Transverse colon (tissue), 4 donors: ENCODE measurements around the gene FOXA1. TPM values are rescaled to one million over a fixed set of nuclear protein-coding genes. Genes with fewer than 3 reads are reported as not detected.

ENCODE experiments used
- DNase-seq: peaks from one replicate; pipeline ENCODE4 v3.0.0-alpha.2; 2019
- H3K27ac ChIP-seq, 4 donors: fragments of 200-600 bp; sonication (generic); 2 replicates each; pipeline ENCODE4 v1.5.1; 2016 to 2018; ENCODE audit warnings: inconsistent platforms in 4 of 4
- H3K27me3 ChIP-seq: fragments of 200-600 bp; sonication (generic); 2 replicates; pipeline ENCODE4 v1.5.1; 2017; ENCODE audit warnings: inconsistent platforms
- H3K36me3 ChIP-seq, 4 donors: fragments of 200-600 bp; sonication (generic); 2 replicates each; pipeline ENCODE4 v1.5.1; 2017 to 2019; ENCODE audit warnings: inconsistent platforms in 4 of 4
- H3K4me1 ChIP-seq, 4 donors: fragments of 200-600 bp; sonication (generic); 2 replicates each; pipeline ENCODE4 v1.5.1; 2017 to 2020; ENCODE audit warnings: inconsistent platforms in 4 of 4
- H3K4me3 ChIP-seq, 4 donors: fragments of 200-600 bp; sonication (generic); 1 replicate in 1 of 4; 2 replicates in 3 of 4; pipeline versions ENCODE4 v1.5.1 to v1.6.1; 2017 to 2019; ENCODE audit warnings: inconsistent platforms in 4 of 4
- H3K9me3 ChIP-seq, 2 donors: fragments of 200-600 bp; sonication (generic); 2 replicates each; pipeline ENCODE4 v1.5.1; 2017 to 2019; ENCODE audit warnings: inconsistent platforms in 2 of 2
- CTCF ChIP-seq, 5 experiments: fragments of 200-600 bp in 3 of 5; fragments of 450-650 bp in 2 of 5; sonication (generic) in 3 of 5; IDR thresholded peaks; 1 replicate in 2 of 5; 2 replicates in 3 of 5; pipeline ENCODE4 v1.5.1; 2016 to 2017; ENCODE audit warnings: antibody characterized with exemption in 5 of 5, inconsistent platforms in 3 of 5, mild to moderate bottlenecking in 2 of 5, moderate library complexity in 1 of 5
- EP300 ChIP-seq: sonication (generic); formaldehyde crosslinking; IDR thresholded peaks from one replicate; pipeline ENCODE4 v1.6.1; 2017; ENCODE audit warnings: antibody characterized with exemption, low read depth
- POLR2A ChIP-seq: fragments of 450-650 bp; IDR thresholded peaks from one replicate; pipeline ENCODE4 v1.6.1; 2016; ENCODE audit warnings: antibody characterized with exemption, mild to moderate bottlenecking, moderate library complexity
- POLR2AphosphoS5 ChIP-seq, 3 donors: sonication (generic); formaldehyde crosslinking; IDR thresholded peaks; one replicate each; pipeline ENCODE4 v1.6.1; 2016; ENCODE audit warnings: antibody characterized with exemption in 3 of 3
- WGBS, 2 donors: methylation state at CpG; one replicate each; pipeline ENCODE4 v1.1.5; 2018; ENCODE audit warnings: low coverage in 1 of 2; 5-methylcytosine and 5-hydroxymethylcytosine counted together
- in situ Hi-C, 4 donors: fragments of 200-750 bp; cut with MboI; loops; one replicate each; pipeline versions ENCODE4 v1.15.0 to v1.15.1; 2017; ENCODE audit warnings: low sequenced_read_pairs in 3 of 4, low pct_ligation_motif_present in 1 of 4, low pct_unique_long_range_greater_than_20kb in 1 of 4
- intact Hi-C: fragments of 100-400 bp; cut with DNase I; formaldehyde crosslinking; loops from one replicate; pipeline ENCODE4 v1.15.1; 2023; ENCODE audit warnings: low total_unique reads
- total RNA-seq, 4 donors: library from RNA; depleted of rRNA; stranded (reverse); fragments of >200 nt; gene quantifications; one replicate each; pipeline ENCODE4 v1.1.0, GENCODE V29; 2016

Gene FOXA1
- total RNA-seq, 4 donors from 2014 or later, result 53.2 to 157 (median 71.4) TPM

GRCh38 chr14:37597914-37598746 lies 3.1 kb upstream of the FOXA1 start:
- peak overlapping the region; percentile 90 to 94 (median 90) for H3K27ac ChIP-seq
- H3K4me1 ChIP-seq, result peaks cover 8 to 70% (median 40%) of the 10 kb centered on the region in 4 donors
- TF ChIP-seq EP300 (no peak), POLR2AphosphoS5 (IDR thresholded peaks at IDR 0.05) (peak; percentile 15 to 83 (median 71)), CTCF (IDR thresholded peaks at IDR 0.05) (peak in 2 of 5 experiments; percentile 2 to 17), POLR2A (peak; percentile 72)
- DNase-seq, result peak; percentile 71
- in situ Hi-C loops (no loop called here), intact Hi-C loops (no loop called here)
- H3K4me3 ChIP-seq, result peak overlapping the region; percentile 20 to 46 (median 32)
- H3K36me3 ChIP-seq, result no peaks in the 10 kb centered on the region
- 13 to 20% methylated on average over 5 to 19 of the region's 50 CpGs for WGBS, 2 donors
- no peaks in the 10 kb centered on the region for H3K9me3 ChIP-seq
- H3K27me3 ChIP-seq, result peaks cover 97% of the 10 kb centered on the region

DNA sequence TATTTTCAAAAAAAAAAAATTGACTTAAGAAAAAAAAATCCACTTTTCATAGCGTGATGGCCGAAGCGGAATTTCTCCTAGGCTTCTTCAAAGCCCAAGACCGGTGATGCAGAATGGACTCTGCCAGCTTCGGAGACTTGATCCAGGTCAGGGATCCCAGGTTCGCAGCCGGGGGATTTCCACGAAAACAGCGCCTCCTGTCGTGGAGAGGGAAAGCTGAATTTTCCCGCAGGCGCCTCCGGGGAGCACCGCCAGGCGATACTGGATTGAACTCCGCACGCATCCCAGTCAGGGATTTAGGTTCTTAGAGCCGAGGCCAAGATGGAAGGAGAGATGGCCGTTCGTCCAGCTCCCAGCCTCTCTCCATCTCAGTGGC lies 2.5 kb upstream of the FOXA1 start:
- Histone ChIP-seq H3K4me1 (peaks cover 8 to 66% (median 36%) of the 10 kb centered on the region in 4 donors), H3K9me3 (no peaks in the 10 kb centered on the region), H3K27ac (peak overlapping the region; percentile 90 to 94 (median 90)), H3K4me3 (peak overlapping the region in 2 of 4 donors; percentile 42 to 46), H3K36me3 (no peaks in the 10 kb centered on the region), H3K27me3 (peaks cover 97% of the 10 kb centered on the region)
- WGBS, 2 donors, result 13% methylated on average over 19 of the region's 20 CpGs; no CpG with 5 or more reads in 1 of the 2 donors
- in situ Hi-C loops (no loop called here), intact Hi-C loops (no loop called here)
- no peak for TF ChIP-seq POLR2A
- peak; percentile 28 to 83 (median 51) for TF ChIP-seq CTCF (IDR thresholded peaks at IDR 0.05)
- DNase-seq, result peak; percentile 75

DNA sequence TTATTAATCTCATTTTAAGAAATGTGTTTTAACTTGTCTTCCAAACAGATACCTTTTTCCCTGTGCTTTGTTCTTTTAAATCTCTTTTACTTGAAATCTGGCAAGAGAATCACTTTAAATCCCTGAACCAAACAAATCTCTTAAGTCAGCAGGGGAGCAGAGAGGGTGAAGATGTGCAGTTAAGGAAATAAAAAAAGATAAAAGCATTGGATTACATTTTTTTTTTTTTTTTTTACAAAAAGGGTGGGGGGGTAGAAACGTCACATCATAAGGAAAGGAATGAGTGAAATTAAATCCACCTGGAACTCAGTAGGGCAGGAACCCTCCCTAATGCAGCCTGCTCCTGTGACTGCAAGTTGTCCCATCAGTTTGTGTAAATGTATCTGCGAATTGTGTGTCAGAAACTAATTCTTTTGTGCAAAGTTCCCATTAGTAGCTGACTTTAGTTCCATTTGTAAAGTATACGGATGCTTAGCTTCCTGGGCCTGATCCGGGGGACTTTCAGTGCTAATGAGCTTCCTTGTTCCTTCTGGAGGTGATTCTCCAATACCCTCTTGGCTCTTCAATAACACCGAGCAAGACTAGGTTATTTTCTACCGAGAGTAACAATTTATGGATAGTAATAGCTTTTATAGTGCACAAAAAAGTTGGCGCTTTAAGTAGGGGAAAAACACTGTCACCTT lies 1.9 kb upstream of the FOXA1 start:
- Histone ChIP-seq H3K36me3 (no peaks in the 10 kb centered on the region), H3K4me1 (peaks cover 8 to 60% (median 35%) of the 10 kb centered on the region in 4 donors), H3K9me3 (no peaks in the 10 kb centered on the region), H3K27ac (peak overlapping the region; percentile 90 to 94 (median 90)), H3K27me3 (peaks cover 97% of the 10 kb centered on the region), H3K4me3 (no peak overlapping the region)
- no peak for TF ChIP-seq CTCF (IDR thresholded peaks at IDR 0.05)
- TF ChIP-seq POLR2AphosphoS5 (IDR thresholded peaks at IDR 0.05), result peak in 1 of 3 donors; percentile 9
- in situ Hi-C loops (no loop called here), intact Hi-C loops (no loop called here)
- no peak for DNase-seq
- WGBS, 2 donors, result 10 to 11% methylated on average over 5 to 7 of the region's 7 CpGs

DNA sequence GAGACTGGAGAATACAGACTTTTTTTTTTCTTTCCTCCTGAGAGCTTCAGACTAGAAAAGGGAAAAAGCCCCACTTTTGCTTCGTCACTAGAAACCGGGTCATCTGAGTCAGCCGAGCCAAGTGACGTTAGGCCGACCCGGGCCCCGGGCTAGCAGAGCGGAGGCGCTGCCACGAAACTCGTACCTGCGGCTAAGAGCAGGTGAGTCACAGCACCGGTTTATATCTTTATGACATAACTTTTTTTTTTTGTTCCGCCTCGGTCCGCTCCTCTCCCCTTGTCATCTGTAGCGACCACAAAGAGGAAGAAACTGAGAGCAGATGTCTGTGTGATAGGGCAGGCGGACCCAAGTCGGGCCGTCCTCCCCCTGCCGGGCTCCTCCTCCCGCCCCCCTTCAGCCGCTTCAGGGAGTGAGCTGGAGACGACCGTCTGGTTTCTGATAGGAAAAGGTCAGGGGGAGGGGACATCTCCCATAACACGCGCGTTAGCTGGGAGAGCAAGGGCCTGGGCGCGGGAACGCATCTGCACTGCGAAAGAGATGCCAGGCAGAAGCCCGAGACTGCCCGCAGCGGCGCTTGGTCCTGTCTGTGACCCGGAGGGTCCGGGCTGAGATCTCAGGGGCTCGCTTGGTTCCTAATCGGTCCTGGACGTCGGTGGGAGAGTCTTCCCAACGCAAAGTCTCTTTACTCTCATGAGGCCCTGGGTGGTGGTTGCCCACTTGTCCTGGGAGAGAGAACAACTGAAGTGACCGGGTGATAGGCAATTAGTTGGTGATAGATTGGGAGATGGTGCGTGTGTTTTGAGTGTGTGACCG lies 966 bp upstream of the FOXA1 start:
- H3K36me3 ChIP-seq, result no peaks in the 10 kb centered on the region
- in situ Hi-C loops, result no loop called here
- TF ChIP-seq POLR2AphosphoS5 (IDR thresholded peaks at IDR 0.05), result peak; percentile 44 to 92 (median 92)
- TF ChIP-seq EP300, result no peak
- peak; percentile 93 for TF ChIP-seq POLR2A
- no peak for TF ChIP-seq CTCF (IDR thresholded peaks at IDR 0.05)
- H3K9me3 ChIP-seq, result no peaks in the 10 kb centered on the region
- peak overlapping the region in 3 of 4 donors; percentile 57 to 68 (median 66) for H3K4me3 ChIP-seq
- H3K27me3 ChIP-seq, result peaks cover 97% of the 10 kb centered on the region
- H3K27ac ChIP-seq, result peak overlapping the region; percentile 90 to 94 (median 90)
- H3K4me1 ChIP-seq, result peaks cover 8 to 58% (median 33%) of the 10 kb centered on the region in 4 donors
- 0 to 9% methylated on average over 1 to 46 of the region's 46 CpGs for WGBS, 2 donors
- intact Hi-C loops, result no loop called here
- peak; percentile 90 for DNase-seq
